Measurements from ENCODE around the gene CD151. TPM values are rescaled to one million over a fixed set of nuclear protein-coding genes. Genes with fewer than 3 reads are reported as not detected.

The CD151 gene
- total RNA-seq: 377 and 379 TPM in 2 replicates
- long read RNA-seq, transcript CD151-202 (9 exons, 1,658 nt): minor isoform, 5 of 29 reads
- long read RNA-seq, transcript CD151-203 (8 exons, 1,486 nt): major isoform, 7 of 29 reads
- long read RNA-seq, partial matches to known transcripts: 4 of 29 reads
- long read RNA-seq, other reads (novel, unspliced or antisense): 11 of 29 reads

DNA sequence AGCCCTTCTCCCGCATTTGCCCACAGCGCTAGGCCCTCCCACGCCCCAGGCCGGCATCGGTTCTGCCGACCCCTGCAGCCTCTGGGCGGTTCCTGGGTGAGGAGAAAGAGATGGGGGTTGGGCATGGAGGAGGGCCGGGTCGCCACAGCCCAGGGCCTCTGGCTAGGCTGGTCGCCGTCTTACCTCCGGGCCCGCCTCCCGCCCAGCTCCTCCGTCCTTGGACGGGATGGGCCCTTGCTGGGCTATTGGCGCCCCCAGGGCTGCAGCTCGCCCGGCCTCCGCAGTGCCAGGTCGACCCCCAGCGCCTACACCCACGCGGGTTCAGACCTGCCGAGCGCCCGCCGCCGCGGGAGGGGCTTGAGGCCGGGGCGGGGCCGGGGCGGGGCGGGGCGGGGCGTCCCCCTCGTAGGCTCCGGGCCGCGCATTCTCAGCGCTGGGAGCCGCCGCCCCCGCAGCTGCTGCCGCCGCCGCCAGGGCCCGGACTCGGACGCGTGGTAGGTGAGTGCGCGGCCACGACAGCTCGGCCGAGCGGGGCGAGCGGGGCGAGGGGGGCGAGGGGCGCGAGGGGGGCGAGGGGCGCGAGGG, at the start of gene CD151:
TSS of gene CD151 (plus strand) at position 424 of the 585 bp plus-strand sequence. CDS start 3,118 bp downstream, outside the sequence.
- no peaks in the 10 kb centered on the region for H3K9me3 Mint-ChIP-seq (ENCODE audit: unreplicated experiment)
- peaks cover 61% of the 10 kb centered on the region for H3K4me1 Mint-ChIP-seq (ENCODE audit: unreplicated experiment)
- H3K27me3 Mint-ChIP-seq (ENCODE audit: unreplicated experiment): no peaks in the 10 kb centered on the region
- H3K36me3 Mint-ChIP-seq (ENCODE audit: unreplicated experiment): no peaks in the 10 kb centered on the region
- H3K27ac Mint-ChIP-seq (ENCODE audit: unreplicated experiment): peak within 1 kb of the TSS; percentile 90
- TF ChIP-seq, protein P1, sequence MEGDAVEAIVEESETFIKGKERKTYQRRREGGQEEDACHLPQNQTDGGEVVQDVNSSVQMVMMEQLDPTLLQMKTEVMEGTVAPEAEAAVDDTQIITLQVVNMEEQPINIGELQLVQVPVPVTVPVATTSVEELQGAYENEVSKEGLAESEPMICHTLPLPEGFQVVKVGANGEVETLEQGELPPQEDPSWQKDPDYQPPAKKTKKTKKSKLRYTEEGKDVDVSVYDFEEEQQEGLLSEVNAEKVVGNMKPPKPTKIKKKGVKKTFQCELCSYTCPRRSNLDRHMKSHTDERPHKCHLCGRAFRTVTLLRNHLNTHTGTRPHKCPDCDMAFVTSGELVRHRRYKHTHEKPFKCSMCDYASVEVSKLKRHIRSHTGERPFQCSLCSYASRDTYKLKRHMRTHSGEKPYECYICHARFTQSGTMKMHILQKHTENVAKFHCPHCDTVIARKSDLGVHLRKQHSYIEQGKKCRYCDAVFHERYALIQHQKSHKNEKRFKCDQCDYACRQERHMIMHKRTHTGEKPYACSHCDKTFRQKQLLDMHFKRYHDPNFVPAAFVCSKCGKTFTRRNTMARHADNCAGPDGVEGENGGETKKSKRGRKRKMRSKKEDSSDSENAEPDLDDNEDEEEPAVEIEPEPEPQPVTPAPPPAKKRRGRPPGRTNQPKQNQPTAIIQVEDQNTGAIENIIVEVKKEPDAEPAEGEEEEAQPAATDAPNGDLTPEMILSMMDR (IDR thresholded peaks at IDR 0.05): no peak
- peak within 1 kb of the TSS; percentile 78 for H3K4me3 Mint-ChIP-seq (ENCODE audit: unreplicated experiment)
- no peak for DNase-seq (ENCODE audit: extremely low spot score, unreplicated experiment)

DNA sequence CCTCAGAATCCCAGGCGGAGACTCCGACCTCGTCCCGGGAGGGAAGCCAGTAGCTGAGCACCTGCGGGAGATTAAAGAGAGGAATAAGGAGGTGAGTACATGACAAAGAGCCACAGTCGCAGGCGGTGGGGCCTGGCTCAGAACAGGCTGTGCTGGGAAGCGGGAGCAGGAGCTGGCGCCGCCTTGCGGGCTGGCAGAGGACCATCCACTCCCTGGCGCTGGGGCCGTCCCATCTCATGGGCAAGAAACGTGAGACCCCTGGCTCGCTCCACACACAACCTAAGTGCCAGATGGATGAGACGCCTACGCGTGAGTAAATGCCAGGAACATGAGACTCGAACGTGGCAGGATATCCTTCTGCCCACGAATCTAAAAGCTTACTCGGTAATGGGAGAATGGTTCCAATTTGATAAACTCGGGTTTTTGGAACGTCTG, 49.2 kb upstream of the CD151 start:
- Mint-ChIP-seq H3K4me1 (ENCODE audit: unreplicated experiment) (peaks cover 12% of the 10 kb centered on the region), H3K36me3 (ENCODE audit: unreplicated experiment) (peaks cover 3% of the 10 kb centered on the region), H3K9me3 (ENCODE audit: unreplicated experiment) (no peaks in the 10 kb centered on the region), H3K27ac (ENCODE audit: unreplicated experiment) (peak overlapping the region; percentile 80), H3K4me3 (ENCODE audit: unreplicated experiment) (no peak overlapping the region), H3K27me3 (ENCODE audit: unreplicated experiment) (no peaks in the 10 kb centered on the region)
- TF ChIP-seq, protein P1 (IDR thresholded peaks at IDR 0.05): peak; percentile 85
- peak; percentile 91 for DNase-seq (ENCODE audit: extremely low spot score, unreplicated experiment)

DNA sequence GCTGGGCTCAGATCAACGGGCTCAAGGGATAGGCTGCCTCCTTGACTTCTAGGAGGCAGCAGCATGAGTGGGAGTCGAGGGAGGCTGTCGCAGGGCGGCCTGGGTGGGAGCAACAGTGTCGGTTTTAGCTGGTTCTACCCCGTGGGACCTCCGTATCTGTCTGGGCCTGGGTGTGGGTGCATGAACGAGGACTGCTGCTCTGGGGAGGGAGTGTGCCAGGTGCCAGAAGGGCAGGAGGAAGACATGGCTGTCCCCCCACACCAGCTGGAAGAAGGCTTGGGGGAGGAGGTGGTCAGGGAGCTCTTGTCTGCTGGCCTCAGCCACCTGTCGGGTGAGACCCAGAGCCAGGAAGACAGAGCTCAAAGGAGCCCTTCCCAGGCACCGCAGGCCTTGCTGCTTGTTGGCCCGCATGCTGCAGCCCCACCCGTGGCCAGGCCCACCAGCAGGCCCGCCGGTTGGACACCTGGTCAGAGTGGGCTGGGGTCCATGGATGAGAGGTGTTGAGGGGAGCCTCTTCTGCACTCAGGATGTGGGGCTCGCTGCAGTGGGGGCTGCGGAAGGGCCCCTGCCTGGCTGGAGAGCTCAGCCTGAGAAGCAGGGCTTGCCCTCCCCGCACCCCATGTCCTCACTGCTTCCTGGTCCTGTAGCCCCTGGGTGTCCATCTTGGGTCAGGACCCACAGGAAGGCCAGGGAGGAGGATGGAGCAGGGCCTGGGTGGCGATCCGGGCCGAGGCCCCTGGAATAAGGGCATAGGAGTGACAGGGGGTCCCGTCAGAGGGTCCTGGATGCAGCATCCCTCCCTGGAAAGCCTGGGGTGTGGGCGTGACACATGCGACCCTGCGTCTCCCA, 46.3 kb upstream of the CD151 start:
- Mint-ChIP-seq H3K4me1 (ENCODE audit: unreplicated experiment) (peaks cover 15% of the 10 kb centered on the region), H3K27ac (ENCODE audit: unreplicated experiment) (no peak overlapping the region), H3K27me3 (ENCODE audit: unreplicated experiment) (no peaks in the 10 kb centered on the region), H3K4me3 (ENCODE audit: unreplicated experiment) (no peak overlapping the region), H3K9me3 (ENCODE audit: unreplicated experiment) (no peaks in the 10 kb centered on the region), H3K36me3 (ENCODE audit: unreplicated experiment) (peaks cover 3% of the 10 kb centered on the region)
- DNase-seq (ENCODE audit: extremely low spot score, unreplicated experiment): no peak
- TF ChIP-seq, protein P1 (IDR thresholded peaks at IDR 0.05): no peak

DNA sequence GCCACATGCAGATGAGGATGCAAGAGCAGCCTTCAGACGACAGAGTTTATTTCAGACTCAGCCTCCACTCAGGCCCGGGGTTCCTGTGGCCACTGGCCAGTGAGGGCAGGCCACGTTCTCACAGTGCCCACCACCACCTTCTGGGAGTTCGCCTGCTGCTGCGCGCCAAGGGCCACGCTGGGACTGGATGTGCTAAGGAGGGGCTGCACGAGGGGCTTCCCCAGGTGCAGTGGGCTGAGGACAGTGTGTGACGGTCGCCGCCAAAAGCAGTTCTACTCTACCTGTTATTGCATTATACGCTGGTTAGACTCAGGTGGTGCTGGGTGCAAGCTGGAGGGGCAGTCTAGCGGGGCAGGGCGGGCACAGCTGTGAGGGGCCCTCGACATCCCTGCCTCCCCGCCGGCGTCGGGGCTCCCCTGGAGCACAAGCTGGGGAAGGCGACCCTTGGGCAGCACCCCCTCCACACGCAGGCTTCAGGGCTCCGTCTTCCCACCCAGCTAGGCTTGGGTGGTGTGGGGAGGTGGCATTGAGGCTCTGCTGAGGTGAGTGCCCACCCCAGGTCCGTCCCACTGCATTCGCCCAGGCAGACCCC, 45.6 kb upstream of the CD151 start:
- Mint-ChIP-seq H3K4me3 (ENCODE audit: unreplicated experiment) (no peak overlapping the region), H3K36me3 (ENCODE audit: unreplicated experiment) (peaks cover 3% of the 10 kb centered on the region), H3K27me3 (ENCODE audit: unreplicated experiment) (no peaks in the 10 kb centered on the region), H3K27ac (ENCODE audit: unreplicated experiment) (no peak overlapping the region), H3K9me3 (ENCODE audit: unreplicated experiment) (no peaks in the 10 kb centered on the region), H3K4me1 (ENCODE audit: unreplicated experiment) (peaks cover 15% of the 10 kb centered on the region)
- TF ChIP-seq, protein P1 (IDR thresholded peaks at IDR 0.05): no peak
- DNase-seq (ENCODE audit: extremely low spot score, unreplicated experiment): no peak
